Stimulated activated naive CD4-positive, alpha-beta T cell treated with Interleukin-2 at 50 U/mL for 16 hours (primary cell): ENCODE data around the gene SDHC.

Source experiments
- DNase-seq: peaks from one replicate; lab custom pipeline; 2025; lab: John Stamatoyannopoulos, UW

SDHC gene, protein sequence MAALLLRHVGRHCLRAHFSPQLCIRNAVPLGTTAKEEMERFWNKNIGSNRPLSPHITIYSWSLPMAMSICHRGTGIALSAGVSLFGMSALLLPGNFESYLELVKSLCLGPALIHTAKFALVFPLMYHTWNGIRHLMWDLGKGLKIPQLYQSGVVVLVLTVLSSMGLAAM

GRCh38 chr1:161314201-161314981 is at the start of gene SDHC:
Gene SDHC (plus strand): TSS chr1:161314381. CDS start chr1:161314406, 25 bp downstream.
- peak; percentile 83 for DNase-seq

GRCh38 chr1:161265305-161265704 is 48.9 kb upstream of the SDHC start:
- no peak for DNase-seq

- no peak for DNase-seq
Measured at GRCh38 chr1:161266202-161266601, 48.0 kb upstream of the SDHC start.

DNA sequence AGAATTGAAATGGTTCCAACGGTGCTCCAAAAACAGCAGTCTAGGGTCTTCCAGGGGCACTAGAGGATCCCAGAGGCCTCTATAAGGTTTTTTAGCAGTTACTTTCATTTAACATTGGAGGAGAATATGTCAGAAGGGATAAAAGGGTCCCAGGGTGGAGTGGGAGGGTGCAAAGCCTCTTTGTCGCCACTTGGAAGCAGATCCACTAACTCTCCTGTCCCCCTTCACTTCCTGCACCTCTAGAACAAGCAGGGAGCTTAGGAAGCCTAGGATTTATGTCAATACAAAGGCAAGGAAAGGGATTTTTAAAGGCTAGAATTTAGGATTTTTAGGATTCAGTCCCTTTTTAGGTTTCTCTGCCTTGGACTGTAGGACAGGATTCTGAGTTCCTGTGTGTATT is 47.3 kb upstream of the SDHC start:
- DNase-seq = no peak

DNA sequence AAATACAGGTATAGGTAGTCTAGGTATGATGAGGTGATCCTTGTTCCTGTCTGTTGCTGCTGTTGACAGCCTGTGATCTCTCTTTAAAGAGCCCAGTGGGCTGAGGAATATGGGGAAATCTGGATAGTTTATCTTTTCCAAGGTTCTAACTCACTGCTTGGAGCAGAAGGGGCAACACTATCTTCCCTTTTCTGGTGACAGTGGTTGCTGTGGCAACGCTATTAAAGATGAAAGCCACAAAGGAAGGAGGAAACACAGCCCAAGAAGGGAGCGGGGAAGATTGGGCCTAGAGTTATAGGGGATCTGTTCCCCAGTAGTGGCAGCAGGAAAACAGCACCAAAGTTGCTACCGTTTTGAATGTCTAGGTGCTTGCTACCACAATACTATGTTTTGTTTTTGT is 46.9 kb upstream of the SDHC start:
- DNase-seq = no peak

- no peak for DNase-seq
Measured at GRCh38 chr1:161273402-161273801, 40.8 kb upstream of the SDHC start.

- no peak for DNase-seq
Measured at GRCh38 chr1:161274874-161275273, 39.3 kb upstream of the SDHC start.

DNA sequence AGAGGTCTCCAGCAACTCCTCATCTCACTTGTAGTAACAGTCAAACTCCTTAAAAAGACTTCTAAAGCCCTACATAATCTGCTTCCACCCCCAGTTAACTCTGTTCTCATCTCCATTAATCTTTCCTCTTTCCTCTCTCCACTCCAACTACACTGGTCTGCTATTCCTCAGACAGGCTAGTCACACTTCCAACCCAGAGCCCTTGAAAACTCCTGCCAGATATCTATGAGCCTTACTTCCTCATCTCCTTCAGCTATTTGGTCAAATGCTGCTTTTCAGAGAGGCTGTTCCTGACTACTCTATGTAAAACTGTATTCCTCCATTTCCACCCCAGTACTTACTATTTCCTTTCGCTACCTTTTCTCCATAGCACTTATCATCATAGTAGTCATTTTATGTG is 31.2 kb upstream of the SDHC start:
- DNase-seq = no peak

GRCh38 chr1:161285113-161285512 is 29.1 kb upstream of the SDHC start:
- DNase-seq = no peak

DNA sequence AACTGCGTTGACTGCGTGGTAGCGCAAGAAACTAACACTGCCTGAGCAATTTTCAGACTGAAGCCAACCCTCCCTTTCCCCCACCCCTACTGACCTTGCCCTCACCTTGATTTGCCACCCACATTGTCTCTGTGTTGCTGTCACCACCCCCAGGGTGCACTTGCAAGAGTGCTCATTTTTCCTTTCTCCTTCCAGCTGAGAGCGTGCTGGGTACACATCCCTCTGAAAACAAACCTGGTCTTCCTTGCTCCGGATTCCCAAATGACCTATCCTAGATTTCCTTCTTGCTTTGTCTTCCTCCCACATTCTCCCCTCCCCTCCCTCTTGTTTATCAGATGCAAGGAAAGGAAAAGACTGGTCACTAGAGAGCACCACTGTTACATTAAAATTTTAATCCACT is 28.7 kb upstream of the SDHC start:
- no peak for DNase-seq

DNA sequence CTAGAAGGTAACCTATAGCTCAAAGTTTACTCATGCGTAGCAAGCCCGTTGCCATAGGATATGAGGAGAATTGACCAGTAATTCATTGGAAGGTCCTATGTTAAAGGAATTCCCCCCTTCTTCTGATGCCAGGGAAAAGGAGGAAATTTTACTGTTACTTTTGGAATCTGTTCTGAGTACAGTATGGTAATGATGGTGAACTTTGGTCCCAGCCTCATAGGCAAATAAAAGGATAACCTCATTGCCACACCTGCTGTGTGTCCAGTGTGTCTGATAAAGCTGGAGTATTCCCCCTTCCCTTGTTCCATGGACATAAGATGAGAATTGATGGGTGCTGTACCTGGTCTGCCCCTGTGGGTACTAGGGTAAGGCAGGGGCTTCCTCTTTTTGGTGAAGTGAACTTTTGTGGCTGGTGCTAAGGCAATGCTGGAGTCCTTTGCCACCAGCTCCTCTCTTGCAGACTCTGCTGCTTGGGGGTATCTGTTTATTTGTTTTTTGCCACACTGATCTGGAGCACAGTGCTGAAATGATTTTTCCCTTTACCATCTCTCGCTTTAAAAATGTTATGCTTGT is 26.6 kb upstream of the SDHC start:
- DNase-seq = no peak

DNA sequence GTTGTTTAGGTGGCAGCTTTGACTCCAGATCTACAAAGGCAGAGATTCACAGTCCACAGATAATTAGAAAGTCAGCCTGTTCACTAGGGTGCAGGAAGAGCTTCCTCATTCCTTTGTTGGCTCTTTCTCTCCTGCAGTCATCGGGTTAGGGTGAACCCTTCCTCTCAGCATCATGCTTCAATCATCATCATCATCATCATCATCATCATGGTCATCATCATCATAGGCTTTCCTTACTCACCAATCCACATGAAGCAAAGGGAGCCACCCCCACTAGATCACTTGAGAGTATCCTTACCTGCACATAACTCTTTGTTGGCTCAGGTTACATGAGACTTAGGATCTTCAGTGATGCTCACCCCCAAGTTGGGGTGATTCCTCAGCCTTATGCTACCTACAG is 23.4 kb upstream of the SDHC start:
- no peak for DNase-seq

DNA sequence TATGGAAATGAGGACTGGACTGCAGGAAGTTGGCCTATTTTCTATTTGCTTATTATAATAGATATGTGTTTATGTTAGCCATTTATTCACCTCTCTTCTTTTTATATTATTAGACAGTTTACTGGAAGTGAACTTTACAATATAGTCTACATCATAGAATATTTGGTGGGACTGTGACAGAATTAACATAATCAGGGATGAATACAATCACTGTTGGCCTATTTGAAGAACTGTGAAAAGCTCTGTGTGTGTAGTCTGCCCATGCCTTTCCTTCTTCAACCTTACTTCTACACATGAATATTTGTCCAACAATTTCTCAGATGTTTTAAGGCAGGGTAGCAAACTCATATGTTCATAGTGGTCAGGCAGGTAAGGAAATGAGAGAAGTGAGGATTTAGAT is 16.8 kb upstream of the SDHC start:
- DNase-seq = no peak

DNA sequence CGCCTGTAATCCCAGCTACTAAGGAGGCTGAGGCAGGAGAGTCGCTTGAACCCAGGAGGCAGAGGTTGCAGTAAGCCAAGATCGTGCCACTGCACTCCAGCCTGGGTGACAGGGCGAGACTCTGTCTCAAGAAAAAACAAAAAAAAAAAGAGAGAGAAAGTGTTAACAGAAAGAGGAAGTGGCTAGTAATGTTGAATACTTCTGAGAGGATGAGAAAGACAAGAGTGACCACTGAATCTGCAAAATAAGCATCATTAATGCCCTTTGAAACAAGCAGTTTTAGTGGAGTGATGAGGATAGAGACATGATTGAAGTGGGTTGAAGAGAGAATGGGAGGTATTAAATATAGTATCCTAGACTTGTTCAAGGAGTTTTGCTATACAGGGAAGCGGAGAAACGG is 16.1 kb upstream of the SDHC start:
- DNase-seq = no peak

DNA sequence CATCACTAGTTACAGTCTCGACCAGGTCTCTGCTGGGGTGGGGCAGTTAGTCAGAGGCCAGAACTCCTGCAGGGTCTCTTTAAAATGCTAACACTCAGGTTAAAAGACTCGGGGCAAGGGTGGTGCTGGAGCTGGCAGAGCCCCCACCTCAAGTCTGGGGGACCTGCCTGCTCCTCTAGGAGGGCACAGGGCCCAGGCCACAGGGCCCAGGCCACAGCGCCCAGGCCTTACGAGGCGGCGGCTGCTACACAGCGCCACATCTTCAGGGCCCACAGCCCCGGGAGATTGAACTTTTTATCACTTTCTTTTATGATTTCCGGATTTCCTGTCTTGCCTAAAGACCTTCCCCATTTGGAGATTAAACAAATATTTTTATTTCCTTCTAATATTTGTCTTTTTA is 14.8 kb upstream of the SDHC start:
- no peak for DNase-seq

DNA sequence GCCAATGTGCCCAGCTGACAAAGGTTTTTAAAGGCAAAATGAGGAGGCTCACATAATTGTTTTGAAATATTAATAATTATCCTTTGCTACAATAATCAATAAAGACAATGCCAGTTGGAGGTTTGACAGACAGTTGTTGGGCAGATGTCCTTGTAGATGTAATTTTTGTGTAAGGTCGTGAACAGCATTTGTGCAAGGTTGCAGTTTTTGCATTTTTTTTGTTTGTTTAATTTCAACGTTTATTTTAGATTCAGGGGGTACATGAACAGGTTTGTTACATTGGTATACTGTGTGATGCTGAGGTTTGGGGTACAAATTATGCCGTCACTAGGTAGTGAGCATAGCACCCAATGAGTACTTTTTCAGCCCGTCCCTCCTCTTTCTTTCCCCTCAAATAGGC is 13.7 kb upstream of the SDHC start:
- no peak for DNase-seq

DNA sequence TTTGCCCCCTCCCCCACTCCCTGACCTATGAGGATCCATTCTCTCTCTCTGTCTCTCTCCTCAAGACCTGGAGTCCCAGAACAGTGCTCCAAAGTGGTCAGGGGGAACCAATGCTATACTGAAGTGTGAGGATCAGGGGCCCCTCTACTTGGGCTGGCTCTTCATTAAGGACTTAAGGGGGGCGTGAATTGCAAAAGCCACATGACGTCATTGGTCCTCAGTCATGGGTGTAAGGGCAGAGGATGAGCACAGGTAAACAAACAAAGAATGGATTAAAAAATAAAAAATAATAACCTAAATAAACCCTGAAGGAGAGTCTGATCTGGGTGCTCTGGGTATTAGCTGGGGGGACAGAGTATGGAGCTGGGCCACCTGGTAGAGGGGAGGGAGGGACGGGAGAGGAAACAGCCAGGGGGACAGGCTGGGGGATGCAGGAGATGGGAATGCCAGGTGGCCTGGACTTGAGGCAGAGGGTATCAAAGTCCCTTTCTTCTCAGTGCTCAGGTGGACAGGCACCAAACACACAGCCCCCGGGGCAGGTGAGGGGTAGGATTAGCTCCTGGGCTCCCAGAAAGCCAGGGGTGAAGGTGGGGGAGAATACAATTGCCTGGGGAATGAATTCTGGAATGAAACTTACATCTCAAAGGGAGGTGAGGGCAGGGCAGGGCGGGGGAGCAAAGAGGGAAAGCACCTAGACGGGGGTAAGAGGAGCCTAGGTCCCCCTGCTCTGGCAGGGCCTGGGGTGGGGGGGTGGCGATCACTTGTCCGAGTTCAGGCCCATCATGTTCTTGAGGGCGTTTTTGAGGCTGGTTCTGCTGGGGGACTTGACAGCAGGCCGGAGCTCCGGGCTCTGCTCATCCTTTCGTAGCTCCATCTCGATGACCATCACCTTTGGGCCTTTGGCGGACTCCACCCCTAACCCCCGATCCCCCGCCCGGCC is 9.0 kb upstream of the SDHC start:
- DNase-seq = no peak

DNA sequence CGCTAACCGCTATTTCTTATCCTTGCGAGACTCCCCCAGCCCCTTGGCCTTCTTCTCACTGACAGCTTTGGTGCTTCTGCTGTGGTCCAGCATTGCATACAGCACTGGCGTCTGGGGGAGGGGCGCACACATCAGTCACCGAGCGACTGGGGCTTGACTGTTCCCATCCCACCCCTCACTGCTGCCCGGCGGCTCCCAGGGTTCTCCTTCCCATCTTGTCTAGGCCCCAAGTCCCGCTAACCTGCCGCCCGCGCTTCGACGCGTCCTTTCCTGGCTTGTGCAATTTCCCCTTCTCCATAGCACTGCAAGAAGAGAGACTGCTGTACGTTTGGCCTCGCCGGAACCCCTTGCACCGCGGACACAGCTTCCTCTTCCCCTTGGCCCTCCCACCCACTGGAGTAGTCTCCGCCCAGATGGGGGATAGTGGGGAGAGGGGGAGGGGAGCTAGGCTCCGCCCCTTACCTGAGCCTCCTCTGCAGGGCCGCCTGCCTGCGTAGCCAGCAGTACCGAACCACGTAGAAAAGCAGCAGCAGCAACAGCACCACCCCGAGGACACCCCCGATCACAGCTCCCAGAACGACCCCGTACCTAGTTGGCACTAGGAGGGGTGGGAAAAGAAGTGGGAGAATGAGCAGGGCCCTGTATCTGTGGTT is 8.2 kb upstream of the SDHC start:
- peak; percentile 73 for DNase-seq

DNA sequence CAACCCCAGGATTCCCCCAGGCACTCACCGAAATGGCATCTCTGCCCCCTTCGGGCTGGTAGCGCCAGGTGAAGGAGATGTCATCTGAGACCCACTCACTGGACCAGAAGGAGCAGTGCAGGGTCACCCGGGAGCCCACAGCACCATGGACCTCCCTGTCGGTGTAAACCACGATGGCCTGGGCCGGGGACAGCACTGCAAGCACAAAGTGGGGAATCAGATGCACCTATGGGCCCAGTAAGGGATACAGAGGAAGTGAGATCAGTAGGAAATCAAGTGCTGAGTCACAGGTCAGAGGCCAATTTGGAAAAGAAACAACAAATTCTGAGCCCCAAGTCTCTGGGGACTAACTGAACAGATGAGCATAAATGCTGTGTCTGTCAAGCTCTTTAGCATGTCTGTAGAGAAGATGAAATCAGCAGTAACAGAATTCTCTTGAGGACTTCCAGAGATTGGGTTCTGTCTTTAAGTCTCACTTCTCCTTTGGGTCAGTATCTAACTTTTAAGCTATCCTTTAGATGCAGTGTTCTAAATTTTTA is 6.9 kb upstream of the SDHC start:
- no peak for DNase-seq

- DNase-seq = no peak
Measured at GRCh38 chr1:161307892-161308638, 6.1 kb upstream of the SDHC start.

GRCh38 chr1:161309868-161310267 is 4.3 kb upstream of the SDHC start, which contains the start of gene MPZ:
Gene MPZ (minus strand): TSS chr1:161309968. CDS start chr1:161309905, 63 bp downstream.
- DNase-seq = no peak
